ENCODE measurements around the gene TRIO.

Gene TRIO

GRCh38 chr5:14464671-14465070 lies 321.5 kb downstream of the TRIO start:
- no peak for FAIRE-seq
- TF ChIP-seq CTCF (IDR thresholded peaks at IDR 0.05; ENCODE audit: insufficient read depth, missing control alignments) = no peak

GRCh38 chr5:14465116-14465515 lies 322.0 kb downstream of the TRIO start:
- FAIRE-seq (no peak), DNase-seq (ENCODE audit: insufficient read length, low spot score) (no peak)
- no peak for TF ChIP-seq CTCF (IDR thresholded peaks at IDR 0.05; ENCODE audit: insufficient read depth, missing control alignments)

More at GRCh38 chr5:14464671-14465070, 321.5 kb downstream of the TRIO start:
- DNase-seq (ENCODE audit: insufficient read length, low spot score) = no peak

- no peak for FAIRE-seq
- DNase-seq (ENCODE audit: insufficient read length, low spot score) = no peak
- no peak for TF ChIP-seq CTCF (IDR thresholded peaks at IDR 0.05; ENCODE audit: insufficient read depth, missing control alignments)
Measured at GRCh38 chr5:14465776-14466175, 322.6 kb downstream of the TRIO start.

GRCh38 chr5:14467251-14467650 lies 324.1 kb downstream of the TRIO start:
- no peak for TF ChIP-seq CTCF (IDR thresholded peaks at IDR 0.05; ENCODE audit: insufficient read depth, missing control alignments)
- no peak for FAIRE-seq
- DNase-seq (ENCODE audit: insufficient read length, low spot score) = no peak

- no peak for TF ChIP-seq CTCF (IDR thresholded peaks at IDR 0.05; ENCODE audit: insufficient read depth, missing control alignments)
- no peak for DNase-seq (ENCODE audit: insufficient read length, low spot score)
- FAIRE-seq = no peak
Measured at GRCh38 chr5:14467886-14468285, 324.7 kb downstream of the TRIO start.

- DNase-seq (ENCODE audit: insufficient read length, low spot score) (no peak), FAIRE-seq (no peak)
- no peak for TF ChIP-seq CTCF (IDR thresholded peaks at IDR 0.05; ENCODE audit: insufficient read depth, missing control alignments)
Measured at GRCh38 chr5:14469551-14470377, 326.6 kb downstream of the TRIO start.

- FAIRE-seq = no peak
- TF ChIP-seq CTCF (IDR thresholded peaks at IDR 0.05; ENCODE audit: insufficient read depth, missing control alignments) = no peak
- no peak for DNase-seq (ENCODE audit: insufficient read length, low spot score)
Measured at GRCh38 chr5:14471507-14471906, 328.4 kb downstream of the TRIO start.

Data from D721Med (cell line).